ENCODE measurements around the gene IFNA1.

IFNA1 gene

DNA sequence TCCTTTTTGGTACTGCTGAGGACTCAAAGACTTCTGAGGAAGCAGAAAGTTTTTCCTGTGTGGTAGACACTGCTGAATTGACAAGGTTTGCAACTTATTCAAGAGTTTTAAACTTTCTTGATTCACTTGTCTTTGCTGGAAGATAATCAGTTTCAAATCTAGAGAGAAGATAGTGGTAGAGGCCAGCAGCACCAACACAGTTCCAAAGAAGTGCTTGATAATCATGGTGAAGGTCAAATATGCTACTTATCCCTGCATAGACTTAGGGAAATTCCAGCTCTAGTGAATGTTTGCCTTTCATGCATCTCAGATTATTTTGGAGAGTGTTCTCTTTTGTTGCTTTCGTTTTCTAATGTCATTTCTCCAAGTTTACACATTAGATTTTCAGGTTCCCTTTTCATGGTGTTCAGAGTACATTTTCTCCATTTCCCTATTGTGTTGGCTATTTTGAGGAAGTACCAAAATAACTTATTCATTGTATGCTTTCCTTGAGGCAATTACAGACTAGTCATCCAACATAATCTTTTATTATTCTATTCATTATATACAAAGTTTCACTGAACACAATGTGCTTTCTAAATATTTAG is 41.3 kb downstream of the IFNA1 start:
- DNase-seq (ENCODE audit: low read depth in 2 of 2) = no peak
- H3K4me3 ChIP-seq (replicated peaks in 1 of 2; ENCODE audit: low read depth in 2 of 2, low read length in 2 of 2) = no peak overlapping the region
- TF ChIP-seq, protein P1, sequence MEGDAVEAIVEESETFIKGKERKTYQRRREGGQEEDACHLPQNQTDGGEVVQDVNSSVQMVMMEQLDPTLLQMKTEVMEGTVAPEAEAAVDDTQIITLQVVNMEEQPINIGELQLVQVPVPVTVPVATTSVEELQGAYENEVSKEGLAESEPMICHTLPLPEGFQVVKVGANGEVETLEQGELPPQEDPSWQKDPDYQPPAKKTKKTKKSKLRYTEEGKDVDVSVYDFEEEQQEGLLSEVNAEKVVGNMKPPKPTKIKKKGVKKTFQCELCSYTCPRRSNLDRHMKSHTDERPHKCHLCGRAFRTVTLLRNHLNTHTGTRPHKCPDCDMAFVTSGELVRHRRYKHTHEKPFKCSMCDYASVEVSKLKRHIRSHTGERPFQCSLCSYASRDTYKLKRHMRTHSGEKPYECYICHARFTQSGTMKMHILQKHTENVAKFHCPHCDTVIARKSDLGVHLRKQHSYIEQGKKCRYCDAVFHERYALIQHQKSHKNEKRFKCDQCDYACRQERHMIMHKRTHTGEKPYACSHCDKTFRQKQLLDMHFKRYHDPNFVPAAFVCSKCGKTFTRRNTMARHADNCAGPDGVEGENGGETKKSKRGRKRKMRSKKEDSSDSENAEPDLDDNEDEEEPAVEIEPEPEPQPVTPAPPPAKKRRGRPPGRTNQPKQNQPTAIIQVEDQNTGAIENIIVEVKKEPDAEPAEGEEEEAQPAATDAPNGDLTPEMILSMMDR (IDR thresholded peaks at IDR 0.05; ENCODE audit: low read depth, low read length) = no peak

DNA sequence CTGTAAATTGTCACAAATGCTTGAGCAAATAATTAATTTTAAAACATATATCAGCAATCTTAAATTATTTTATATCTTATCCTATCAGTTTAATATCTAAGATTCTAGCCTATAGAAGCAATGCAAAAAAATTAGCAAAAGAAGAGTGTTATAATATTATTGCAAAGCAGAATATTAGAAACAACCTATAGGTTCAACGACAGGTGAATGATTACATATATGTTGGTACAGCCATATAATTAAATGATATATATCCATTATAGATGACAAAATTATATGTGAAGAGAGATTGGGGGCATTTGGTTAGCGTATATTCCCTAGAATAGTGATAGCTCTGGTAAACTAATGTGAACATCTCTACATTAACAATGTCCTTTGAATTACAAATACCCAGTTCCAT is 42.0 kb downstream of the IFNA1 start, which contains the start of gene IFNE:
Gene IFNE, minus strand, starts transcription at position 101 of the 400 bp plus-strand sequence. CDS start 619 bp downstream, outside the sequence.
- no peak for DNase-seq (ENCODE audit: low read depth in 2 of 2)
- no peak within 1 kb of the TSS for H3K4me3 ChIP-seq (replicated peaks in 1 of 2; ENCODE audit: low read depth in 2 of 2, low read length in 2 of 2)
- TF ChIP-seq, protein P1 (IDR thresholded peaks at IDR 0.05; ENCODE audit: low read depth, low read length) = no peak

All from cardiac fibroblast (primary cell).